Measurements from ENCODE around the gene SH3D19. TPM values are rescaled to one million over a fixed set of nuclear protein-coding genes. Genes with fewer than 3 reads are reported as not detected.

The SH3D19 gene
- total RNA-seq, 1 experiment from 2014 or later: 29.7 TPM

DNA sequence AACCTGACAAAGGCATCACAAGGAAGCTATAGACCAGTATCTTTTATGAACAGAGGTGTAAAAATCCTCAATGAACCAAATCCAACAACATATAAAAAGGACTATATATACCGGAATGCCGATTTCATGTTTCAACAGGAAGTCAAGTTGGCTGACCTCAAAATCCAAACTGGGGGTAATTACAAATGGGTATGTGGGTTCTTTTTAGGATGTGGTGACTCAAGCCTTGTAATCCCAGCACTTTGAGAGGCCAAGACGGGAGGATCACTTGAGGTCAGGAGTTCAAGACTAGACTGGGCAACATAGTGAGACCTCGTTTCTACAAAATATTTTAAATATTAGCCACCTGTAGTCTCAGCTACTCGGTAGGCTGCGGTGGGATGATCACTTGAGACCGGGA, 38.0 kb downstream of the SH3D19 start:
- Histone ChIP-seq H2BK20ac (ENCODE audit: low read depth, low read length, poor library complexity, severe bottlenecking) (no peak overlapping the region), H2BK15ac (ENCODE audit: low read depth, low read length) (no peak overlapping the region), H3K27ac (ENCODE audit: insufficient read length, low read depth, low read length) (no peak overlapping the region), H3K23ac (ENCODE audit: insufficient read length, low read depth, low read length) (no peak overlapping the region), H3T11ph (ENCODE audit: low read length) (no peak overlapping the region), H2BK12ac (ENCODE audit: insufficient read length, low read depth, low read length) (no peak overlapping the region), H3K4me2 (ENCODE audit: insufficient read depth, insufficient read length, low read length) (no peak overlapping the region), H2AK5ac (ENCODE audit: insufficient read length, low read length) (no peak overlapping the region), H3K4me1 (ENCODE audit: insufficient read depth, low read length) (peaks cover 7% of the 10 kb centered on the region; the same call in 1 of the 2 replicates), H3K79me2 (ENCODE audit: insufficient read depth, low read length) (peaks cover 12% of the 10 kb centered on the region; the same call in 1 of the 2 replicates), H2BK120ac (ENCODE audit: low read depth, low read length, poor library complexity, severe bottlenecking) (no peak overlapping the region), H2AFZ (ENCODE audit: low read length) (no peak overlapping the region), H4K5ac (ENCODE audit: insufficient read length, low read depth, low read length) (no peak overlapping the region), H2BK5ac (ENCODE audit: insufficient read length, low read length) (no peak overlapping the region), H3K79me1 (ENCODE audit: insufficient read depth, low read depth, low read length, poor library complexity, severe bottlenecking) (no peaks in the 10 kb centered on the region), H4K20me1 (ENCODE audit: control insufficient read depth, insufficient read depth, insufficient read length) (no peaks in the 10 kb centered on the region), H3K9me3 (ENCODE audit: control insufficient read depth, low read depth, low read length) (no peaks in the 10 kb centered on the region), H4K8ac (replicated peaks; ENCODE audit: insufficient read length, low read depth, low read length) (no peak overlapping the region), H3K27me3 (ENCODE audit: insufficient read depth, low read length) (no peaks in the 10 kb centered on the region), H3K14ac (ENCODE audit: insufficient read depth, low read length) (no peak overlapping the region), H3K23me2 (ENCODE audit: insufficient read length, low read depth, low read length, poor library complexity, severe bottlenecking) (no peaks in the 10 kb centered on the region), H3K18ac (ENCODE audit: insufficient read length, low read depth, low read length) (no peak overlapping the region), H3K4ac (ENCODE audit: low read depth, low read length) (no peak overlapping the region), H3K9ac (ENCODE audit: extremely low read depth, insufficient read length, low read length) (no peak overlapping the region), H4K91ac (ENCODE audit: insufficient read length, low read depth, low read length) (no peak overlapping the region), H3K56ac (ENCODE audit: insufficient read length, low read depth, low read length) (no peak overlapping the region)
- Mint-ChIP-seq H3K27me3 (ENCODE audit: low read depth) (no peaks in the 10 kb centered on the region), H3K9me3 (peaks cover 2% of the 10 kb centered on the region in 2 experiments; a peak in 1 of 5 replicates), H3K4me3 (no peak overlapping the region), H3K36me3 (ENCODE audit: insufficient read depth in 1 of 3, low read depth in 3 of 3) (peaks cover 6 to 16% (median 7%) of the 10 kb centered on the region in 3 experiments), H3K27ac (peak overlapping the region in 1 of 3 experiments; percentile 87; a peak in 2 of 7 replicates), H3K4me1 (peaks cover 30 to 36% of the 10 kb centered on the region in 2 experiments)
- no peak for DNase-seq
- no CpG with 5 or more reads among the region's 7 CpGs for WGBS (ENCODE audit: extremely low coverage, insufficient read length, low lambda C conversion rate)
- TF ChIP-seq, protein P1, sequence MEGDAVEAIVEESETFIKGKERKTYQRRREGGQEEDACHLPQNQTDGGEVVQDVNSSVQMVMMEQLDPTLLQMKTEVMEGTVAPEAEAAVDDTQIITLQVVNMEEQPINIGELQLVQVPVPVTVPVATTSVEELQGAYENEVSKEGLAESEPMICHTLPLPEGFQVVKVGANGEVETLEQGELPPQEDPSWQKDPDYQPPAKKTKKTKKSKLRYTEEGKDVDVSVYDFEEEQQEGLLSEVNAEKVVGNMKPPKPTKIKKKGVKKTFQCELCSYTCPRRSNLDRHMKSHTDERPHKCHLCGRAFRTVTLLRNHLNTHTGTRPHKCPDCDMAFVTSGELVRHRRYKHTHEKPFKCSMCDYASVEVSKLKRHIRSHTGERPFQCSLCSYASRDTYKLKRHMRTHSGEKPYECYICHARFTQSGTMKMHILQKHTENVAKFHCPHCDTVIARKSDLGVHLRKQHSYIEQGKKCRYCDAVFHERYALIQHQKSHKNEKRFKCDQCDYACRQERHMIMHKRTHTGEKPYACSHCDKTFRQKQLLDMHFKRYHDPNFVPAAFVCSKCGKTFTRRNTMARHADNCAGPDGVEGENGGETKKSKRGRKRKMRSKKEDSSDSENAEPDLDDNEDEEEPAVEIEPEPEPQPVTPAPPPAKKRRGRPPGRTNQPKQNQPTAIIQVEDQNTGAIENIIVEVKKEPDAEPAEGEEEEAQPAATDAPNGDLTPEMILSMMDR (conservative IDR thresholded peaks at IDR 0.05): no peak

Measured in H9 (cell line).